Upper lobe of left lung (tissue), 6 donors: ENCODE measurements around the gene PEMT. TPM values are rescaled to one million over a fixed set of nuclear protein-coding genes. Genes with fewer than 3 reads are reported as not detected.
A peak's percentile ranks its signal among the peaks of the same experiment; 100 is the strongest.

Experiments used
- ATAC-seq, 2 donors: fragments of 200-7000 bp; cut with Tn5 transposase; one replicate each; pipeline ENCODE4 v1.9.1; 2022; ENCODE audit warnings: mild to moderate bottlenecking in 2 of 2, moderate library complexity in 2 of 2; ENCODE audit not compliant: low FRiP score in 2 of 2
- DNase-seq, 2 donors: peaks; one replicate each; pipeline ENCODE4 v3.0.0-alpha.2; 2019 to 2020
- H3K27ac ChIP-seq, 4 donors: fragments of 200-600 bp; sonication (generic); one replicate each; pipeline ENCODE4 v1.5.1; 2016 to 2019
- H3K27me3 ChIP-seq, 4 donors: fragments of 200-600 bp; sonication (generic); one replicate each; pipeline ENCODE4 v1.5.1; 2017 to 2019
- H3K36me3 ChIP-seq, 4 donors: fragments of 200-600 bp; sonication (generic); one replicate each; pipeline ENCODE4 v1.5.1; 2016 to 2019
- H3K4me1 ChIP-seq, 4 donors: fragments of 200-600 bp; sonication (generic); one replicate each; pipeline ENCODE4 v1.5.1; 2018 to 2019
- H3K4me3 ChIP-seq, 4 donors: fragments of 200-600 bp; sonication (generic); one replicate each; pipeline ENCODE4 v1.5.1; 2017 to 2019; ENCODE audit warnings: mild to moderate bottlenecking in 2 of 4, moderate library complexity in 1 of 4
- H3K9me3 ChIP-seq, 4 donors: fragments of 200-600 bp; sonication (generic); one replicate each; pipeline ENCODE4 v1.5.1; 2018 to 2019
- EP300 ChIP-seq, 4 donors: sonication (generic); formaldehyde crosslinking; IDR thresholded peaks; one replicate each; pipeline ENCODE4 v1.5.1; 2017; ENCODE audit warnings: antibody characterized with exemption in 4 of 4, control low read depth in 2 of 4
- POLR2A ChIP-seq, 4 donors: fragments of 450-650 bp; IDR thresholded peaks; one replicate each; pipeline ENCODE4 v1.5.1; 2016 to 2017; ENCODE audit warnings: antibody characterized with exemption in 4 of 4, mild to moderate bottlenecking in 2 of 4
- POLR2AphosphoS5 ChIP-seq, 2 donors: sonication (generic); formaldehyde crosslinking; IDR thresholded peaks; one replicate each; pipeline ENCODE4 v1.5.1; 2017; ENCODE audit warnings: antibody characterized with exemption in 2 of 2
- WGBS, 2 donors: methylation state at CpG; one replicate each; pipeline ENCODE4 v1.1.5; 2017 to 2018; 5-methylcytosine and 5-hydroxymethylcytosine counted together
- total RNA-seq, 6 donors: library from RNA; depleted of rRNA in 4 of 6; stranded (reverse); fragments of >200 nt in 4 of 6; gene quantifications; one replicate each; pipeline versions ENCODE4 v1.1.0 to v1.2.1, GENCODE V29; 2016 to 2021
- TF ChIP-seq, protein P1 (sequence below), 6 experiments: fragments of 450-650 bp in 4 of 6; fragments of 200-600 bp in 2 of 6; sonication (generic) in 2 of 6; IDR thresholded peaks; one replicate each; pipeline ENCODE4 v1.5.1; 2016 to 2019; ENCODE audit warnings: antibody characterized with exemption in 6 of 6
- donor health status: DM: no; HTN: no; CAD: no; lungs with moderate emphysema.
- donor health status: DM: no; HTN: yes; CAD: no; lungs with severe emphysema.

Gene PEMT
- total RNA-seq, 6 donors from 2014 or later: 16.6 to 44.9 (median 32.2) TPM

DNA sequence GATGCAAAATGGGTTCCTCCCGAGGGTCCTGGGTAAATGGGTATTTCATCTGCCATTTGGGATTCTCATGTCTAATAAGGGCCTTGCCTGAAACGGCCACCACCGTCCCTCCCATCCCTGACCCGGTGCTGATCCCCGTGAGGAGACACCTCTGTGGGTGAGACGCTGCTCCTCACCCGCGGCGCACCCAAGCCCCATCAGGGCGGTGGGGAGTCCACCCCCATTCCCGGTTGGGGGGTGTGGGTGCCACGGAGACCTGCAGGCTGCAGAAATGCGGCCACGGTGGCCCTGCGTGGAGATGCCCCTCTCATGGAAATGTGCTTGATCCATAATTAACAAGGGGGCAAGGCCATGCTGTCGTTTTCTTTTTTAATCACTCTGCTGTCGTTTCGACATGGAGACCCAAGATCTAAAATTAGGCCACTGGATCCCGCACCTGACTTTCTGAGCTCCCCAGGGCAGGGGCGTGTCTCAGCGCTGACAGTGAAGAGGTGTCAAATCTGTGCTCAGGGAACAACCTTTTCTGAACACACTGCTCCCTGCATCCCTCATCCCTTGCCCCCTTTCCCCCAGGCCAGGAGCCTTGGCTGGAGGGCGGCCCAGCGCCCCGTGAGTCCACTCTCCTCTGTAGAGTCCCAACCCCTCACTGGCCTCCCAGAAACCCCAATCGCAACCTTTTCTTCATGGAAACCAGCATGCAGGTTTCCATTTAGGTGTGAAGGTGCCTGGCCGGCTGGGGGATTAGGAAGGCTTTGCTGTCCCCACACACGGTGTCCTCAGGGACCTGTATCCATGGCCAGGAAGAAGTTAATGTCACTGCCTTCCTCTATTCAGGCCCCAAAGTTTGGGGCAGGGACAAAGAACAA lies 38.9 kb downstream of the PEMT start:
- no peak for ATAC-seq
- WGBS, 2 donors: 92 to 94% methylated on average over 24 to 27 of the region's 27 CpGs

DNA sequence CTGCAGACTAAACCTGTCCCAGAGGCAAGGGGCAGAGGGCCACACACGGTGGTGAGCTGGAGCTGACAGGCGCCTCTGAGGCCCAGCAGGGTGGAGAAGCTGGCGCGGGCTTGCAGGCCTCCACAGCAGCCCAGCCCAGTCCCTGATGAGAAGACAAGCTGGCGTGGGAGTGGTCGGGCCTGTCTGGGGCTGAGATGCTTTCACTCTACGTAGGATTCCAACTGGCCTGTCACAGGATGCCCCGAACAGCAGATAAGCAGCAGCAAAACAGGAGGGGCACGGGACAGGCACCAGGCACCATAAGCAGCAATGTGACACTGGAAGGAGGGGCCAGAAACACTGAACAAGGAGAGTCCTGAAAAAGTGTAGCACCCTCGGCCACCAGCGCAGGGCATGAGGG lies 40.1 kb downstream of the PEMT start:
- peak in 1 of 2 donors; percentile 38 for ATAC-seq
- TF ChIP-seq POLR2A (IDR thresholded peaks at IDR 0.05) (no peak), POLR2AphosphoS5 (IDR thresholded peaks at IDR 0.05) (no peak), EP300 (IDR thresholded peaks at IDR 0.05) (no peak)
- TF ChIP-seq, protein P1, sequence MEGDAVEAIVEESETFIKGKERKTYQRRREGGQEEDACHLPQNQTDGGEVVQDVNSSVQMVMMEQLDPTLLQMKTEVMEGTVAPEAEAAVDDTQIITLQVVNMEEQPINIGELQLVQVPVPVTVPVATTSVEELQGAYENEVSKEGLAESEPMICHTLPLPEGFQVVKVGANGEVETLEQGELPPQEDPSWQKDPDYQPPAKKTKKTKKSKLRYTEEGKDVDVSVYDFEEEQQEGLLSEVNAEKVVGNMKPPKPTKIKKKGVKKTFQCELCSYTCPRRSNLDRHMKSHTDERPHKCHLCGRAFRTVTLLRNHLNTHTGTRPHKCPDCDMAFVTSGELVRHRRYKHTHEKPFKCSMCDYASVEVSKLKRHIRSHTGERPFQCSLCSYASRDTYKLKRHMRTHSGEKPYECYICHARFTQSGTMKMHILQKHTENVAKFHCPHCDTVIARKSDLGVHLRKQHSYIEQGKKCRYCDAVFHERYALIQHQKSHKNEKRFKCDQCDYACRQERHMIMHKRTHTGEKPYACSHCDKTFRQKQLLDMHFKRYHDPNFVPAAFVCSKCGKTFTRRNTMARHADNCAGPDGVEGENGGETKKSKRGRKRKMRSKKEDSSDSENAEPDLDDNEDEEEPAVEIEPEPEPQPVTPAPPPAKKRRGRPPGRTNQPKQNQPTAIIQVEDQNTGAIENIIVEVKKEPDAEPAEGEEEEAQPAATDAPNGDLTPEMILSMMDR (IDR thresholded peaks at IDR 0.05): no peak

More for the DNA sequence above, 38.9 kb downstream of the PEMT start:
- H3K4me3 ChIP-seq: no peak overlapping the region
- no peaks in the 10 kb centered on the region for H3K9me3 ChIP-seq
- peak in 1 of 2 donors; percentile 63 for DNase-seq
- H3K27ac ChIP-seq: no peak overlapping the region
- H3K4me1 ChIP-seq: no peaks in the 10 kb centered on the region
- H3K36me3 ChIP-seq: no peaks in the 10 kb centered on the region
- H3K27me3 ChIP-seq: no peaks in the 10 kb centered on the region
- no peak for TF ChIP-seq POLR2A (IDR thresholded peaks at IDR 0.05)
- no peak for TF ChIP-seq POLR2AphosphoS5 (IDR thresholded peaks at IDR 0.05)
- TF ChIP-seq EP300 (IDR thresholded peaks at IDR 0.05): no peak
- TF ChIP-seq, protein P1 (IDR thresholded peaks at IDR 0.05): no peak

DNA sequence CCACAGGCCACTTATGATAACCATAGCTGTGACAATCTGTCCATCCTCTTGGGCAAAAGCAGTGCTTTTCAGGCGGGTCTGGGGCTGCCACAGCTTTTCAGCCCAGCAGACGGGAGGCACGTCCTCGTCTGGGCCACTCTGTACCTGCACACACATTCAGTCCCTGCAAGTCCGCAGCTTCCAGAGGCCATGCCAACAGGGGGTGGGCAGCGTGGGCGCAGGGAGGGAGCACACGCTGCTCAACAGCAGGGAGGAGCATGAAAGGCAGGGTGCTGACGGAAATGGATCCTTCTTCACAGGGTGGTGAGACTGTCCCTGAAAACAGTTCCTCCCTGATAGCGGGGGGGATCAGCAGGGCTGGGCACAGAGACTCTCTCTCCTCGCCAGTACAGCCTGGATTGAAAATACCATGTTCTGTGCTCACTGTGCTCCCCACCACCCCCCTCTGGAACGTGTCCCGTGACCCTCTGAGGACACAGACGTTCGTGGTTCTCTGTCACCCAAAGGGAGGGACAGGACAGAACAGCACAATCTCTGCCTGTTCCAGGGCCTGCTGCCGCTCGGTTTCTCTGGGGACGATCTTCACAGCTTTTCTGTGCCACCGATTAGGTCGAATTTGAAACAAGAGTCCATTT lies 41.7 kb downstream of the PEMT start:
- ATAC-seq: no peak
- H3K4me1 ChIP-seq: no peaks in the 10 kb centered on the region
- TF ChIP-seq, protein P1 (IDR thresholded peaks at IDR 0.05): no peak
- TF ChIP-seq POLR2A (IDR thresholded peaks at IDR 0.05) (no peak), POLR2AphosphoS5 (IDR thresholded peaks at IDR 0.05) (no peak), EP300 (IDR thresholded peaks at IDR 0.05) (no peak)
- 92 to 93% methylated on average over 16 to 20 of the region's 20 CpGs for WGBS, 2 donors
- no peak overlapping the region for H3K27ac ChIP-seq
- H3K36me3 ChIP-seq: no peaks in the 10 kb centered on the region
- no peaks in the 10 kb centered on the region for H3K9me3 ChIP-seq
- no peak overlapping the region for H3K4me3 ChIP-seq
- peak in 1 of 2 donors; percentile 36 for DNase-seq
- no peaks in the 10 kb centered on the region for H3K27me3 ChIP-seq

More for the DNA sequence above, 40.1 kb downstream of the PEMT start:
- Histone ChIP-seq H3K4me1 (no peaks in the 10 kb centered on the region), H3K4me3 (no peak overlapping the region), H3K9me3 (no peaks in the 10 kb centered on the region), H3K27ac (no peak overlapping the region), H3K27me3 (no peaks in the 10 kb centered on the region), H3K36me3 (no peaks in the 10 kb centered on the region)
- WGBS, 2 donors: 71 to 80% methylated on average over 11 of the region's 11 CpGs
- DNase-seq: peak in 1 of 2 donors; percentile 59

DNA sequence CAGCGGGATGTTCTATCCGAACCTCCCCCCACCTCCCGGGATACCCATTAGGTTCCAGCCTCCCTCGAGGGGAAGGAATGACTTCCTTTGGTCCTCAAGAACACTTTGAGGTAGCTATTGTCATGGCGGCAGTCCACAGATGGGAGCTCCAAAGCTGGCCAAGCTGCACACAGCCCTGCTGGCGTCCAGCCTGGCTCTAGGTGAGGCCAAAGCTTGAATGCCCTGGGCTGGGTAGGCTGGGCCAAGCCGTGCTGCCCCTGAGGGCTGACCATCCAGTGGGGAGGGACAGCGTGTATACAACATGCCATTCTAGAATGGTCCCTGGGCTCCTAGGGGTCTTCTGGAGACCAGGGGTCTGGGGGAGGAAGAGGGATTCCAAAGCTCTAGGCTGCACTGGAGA lies 43.5 kb downstream of the PEMT start:
- H3K4me1 ChIP-seq: no peaks in the 10 kb centered on the region
- ATAC-seq (no peak), DNase-seq (peak in 1 of 2 donors; percentile 39)
- H3K27me3 ChIP-seq: no peaks in the 10 kb centered on the region
- H3K36me3 ChIP-seq: no peaks in the 10 kb centered on the region
- H3K9me3 ChIP-seq: no peaks in the 10 kb centered on the region
- no peak overlapping the region for H3K4me3 ChIP-seq
- 83 to 85% methylated on average over 3 to 7 of the region's 8 CpGs for WGBS, 2 donors
- TF ChIP-seq POLR2A (IDR thresholded peaks at IDR 0.05): no peak
- TF ChIP-seq EP300 (IDR thresholded peaks at IDR 0.05): no peak
- TF ChIP-seq POLR2AphosphoS5 (IDR thresholded peaks at IDR 0.05): no peak
- TF ChIP-seq, protein P1 (IDR thresholded peaks at IDR 0.05): no peak
- H3K27ac ChIP-seq: no peak overlapping the region
